GM18858 (cell line): ENCODE measurements around the gene SMOC1.

ENCODE experiments used
- ATAC-seq: cut with Tn5 transposase; IDR thresholded peaks from one replicate; pipeline ENCODE4 v1.9.1; 2021; ENCODE audit not compliant: unreplicated experiment

Gene SMOC1

DNA sequence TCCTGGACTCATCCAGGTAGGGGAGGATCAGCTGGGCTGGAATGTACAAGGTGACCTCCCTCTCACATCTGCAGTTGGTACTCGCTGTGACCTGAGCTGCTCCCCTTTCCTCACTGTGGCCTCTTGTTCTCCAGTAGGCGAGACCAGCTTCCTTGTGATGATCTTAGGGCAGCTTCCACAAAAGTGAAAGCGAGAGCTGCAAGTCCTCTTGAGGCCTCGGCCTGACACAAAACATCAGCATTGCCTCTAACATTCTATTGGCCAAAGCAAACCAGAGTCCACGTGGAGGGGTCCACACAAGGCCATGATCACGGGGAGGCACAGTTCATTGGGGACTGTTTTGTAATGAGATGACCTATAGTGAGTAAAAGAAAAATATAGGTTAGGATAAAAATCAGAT lies 127.5 kb downstream of the SMOC1 start:
- no peak for ATAC-seq

- ATAC-seq = no peak
Measured at GRCh38 chr14:70008284-70009262, 129.4 kb downstream of the SMOC1 start.

DNA sequence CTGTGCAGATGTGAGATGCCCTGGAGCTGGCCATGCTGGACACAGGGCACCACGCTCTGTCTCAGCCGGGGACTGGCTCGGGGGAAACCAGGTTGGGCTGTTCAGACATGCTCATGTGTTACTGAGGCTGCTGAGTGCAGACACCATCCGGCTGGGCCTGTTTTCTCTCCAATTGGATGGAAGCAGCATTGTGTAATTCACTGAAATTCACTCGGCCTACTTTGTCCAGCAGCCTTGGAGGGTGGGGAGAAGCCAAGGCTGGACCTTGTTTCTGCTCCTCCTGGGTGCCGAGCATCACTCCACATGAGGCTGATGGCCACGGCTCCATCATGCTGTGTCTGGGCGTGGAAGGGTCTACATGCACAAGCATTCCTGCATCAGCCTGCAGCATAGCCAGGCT lies 130.7 kb downstream of the SMOC1 start:
- no peak for ATAC-seq

- no peak for ATAC-seq
Measured at GRCh38 chr14:70011098-70011497, 131.9 kb downstream of the SMOC1 start.

- no peak for ATAC-seq
Measured at GRCh38 chr14:70011708-70012107, 132.5 kb downstream of the SMOC1 start.

- no peak for ATAC-seq
Measured at GRCh38 chr14:70013271-70013873, 134.2 kb downstream of the SMOC1 start.

GRCh38 chr14:70014406-70015095 lies 135.3 kb downstream of the SMOC1 start:
- ATAC-seq = no peak

DNA sequence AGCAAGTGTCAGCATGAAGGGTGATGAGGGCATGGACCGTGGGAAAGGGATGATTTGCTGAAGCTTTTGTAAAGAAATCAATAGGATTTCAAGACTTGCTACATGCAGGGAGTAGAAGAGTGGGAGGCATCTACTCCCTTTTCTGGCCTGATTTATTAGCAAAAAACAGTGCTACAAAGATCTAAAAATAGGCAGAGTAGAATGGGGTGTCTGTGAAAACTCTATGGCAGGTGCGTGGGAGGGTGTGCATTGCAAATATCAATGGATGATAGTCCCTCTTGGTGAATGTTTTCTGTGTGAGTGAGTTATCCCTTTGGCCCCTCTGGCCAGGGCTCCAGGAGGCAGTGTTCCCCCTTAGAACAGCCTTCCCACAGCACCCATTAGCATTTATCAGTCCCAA lies 139.0 kb downstream of the SMOC1 start:
- ATAC-seq = no peak

GRCh38 chr14:70018713-70019211 lies 139.5 kb downstream of the SMOC1 start:
- ATAC-seq = no peak

DNA sequence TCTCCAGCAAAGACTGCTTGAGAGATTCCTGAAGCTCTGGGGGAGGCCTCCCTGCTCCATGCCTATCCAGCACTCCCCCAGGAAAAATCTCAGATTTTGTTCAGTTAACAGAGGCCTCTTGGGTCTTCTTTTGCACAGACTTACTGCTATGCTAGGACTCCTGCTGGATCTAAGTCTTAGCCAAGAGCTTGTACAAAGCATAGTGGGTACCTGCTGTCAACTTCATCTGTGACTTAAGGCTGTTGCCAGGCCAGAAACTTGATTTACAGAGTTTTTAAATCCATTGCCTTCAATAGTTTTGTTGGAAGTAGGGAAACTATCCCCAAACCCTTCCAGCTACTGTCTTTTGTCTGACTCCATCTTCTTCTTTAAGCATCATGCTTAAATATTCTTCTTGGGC lies 140.5 kb downstream of the SMOC1 start:
- no peak for ATAC-seq

GRCh38 chr14:70020352-70021170 lies 141.3 kb downstream of the SMOC1 start:
- no peak for ATAC-seq

GRCh38 chr14:70021548-70022220 lies 142.5 kb downstream of the SMOC1 start:
- ATAC-seq = no peak

DNA sequence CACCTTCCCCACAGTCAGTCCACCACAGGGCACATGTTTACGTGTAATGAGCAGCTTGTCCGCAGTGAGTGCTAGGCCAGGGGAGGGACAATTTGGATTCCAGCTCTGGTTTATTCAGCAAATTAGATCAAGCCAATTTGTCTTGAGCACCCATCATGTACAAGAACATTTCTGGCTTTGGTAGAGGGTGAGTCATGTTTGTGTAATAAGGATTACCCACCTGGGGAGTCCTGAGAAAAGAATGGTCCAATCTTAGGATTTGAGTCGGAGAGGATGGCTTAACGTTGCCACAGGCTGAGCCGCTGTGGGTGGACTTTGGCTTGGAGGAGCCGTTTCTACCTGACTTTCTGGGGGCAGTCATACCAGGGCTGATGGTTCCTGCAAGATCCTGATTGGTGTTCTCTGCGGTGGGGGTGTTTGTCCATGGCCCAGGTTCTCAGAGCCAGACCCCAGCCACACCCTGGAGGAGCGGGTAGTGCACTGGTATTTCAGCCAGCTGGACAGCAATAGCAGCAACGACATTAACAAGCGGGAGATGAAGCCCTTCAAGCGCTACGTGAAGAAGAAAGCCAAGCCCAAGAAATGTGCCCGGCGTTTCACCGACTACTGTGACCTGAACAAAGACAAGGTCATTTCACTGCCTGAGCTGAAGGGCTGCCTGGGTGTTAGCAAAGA lies 143.7 kb downstream of the SMOC1 start:
- ATAC-seq = no peak

DNA sequence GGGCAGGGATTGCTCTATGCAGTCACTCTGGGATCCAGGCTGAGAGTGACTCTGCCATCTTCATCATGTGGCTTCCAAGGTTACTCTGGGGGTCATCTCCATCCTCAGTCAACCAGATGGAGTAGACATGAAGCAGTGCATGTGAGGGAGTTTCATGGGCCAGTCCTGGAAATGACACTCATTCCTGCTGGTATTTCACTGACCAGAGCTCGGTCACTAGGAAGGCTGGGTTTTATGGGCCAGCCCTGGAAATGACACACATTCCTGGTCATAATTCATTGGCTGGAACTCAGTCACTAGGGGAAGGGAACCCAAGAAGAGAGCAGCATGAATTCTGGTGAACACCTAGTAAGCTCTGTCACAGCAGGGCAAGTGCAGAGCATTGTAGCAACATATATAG lies 144.7 kb downstream of the SMOC1 start:
- ATAC-seq = no peak

DNA sequence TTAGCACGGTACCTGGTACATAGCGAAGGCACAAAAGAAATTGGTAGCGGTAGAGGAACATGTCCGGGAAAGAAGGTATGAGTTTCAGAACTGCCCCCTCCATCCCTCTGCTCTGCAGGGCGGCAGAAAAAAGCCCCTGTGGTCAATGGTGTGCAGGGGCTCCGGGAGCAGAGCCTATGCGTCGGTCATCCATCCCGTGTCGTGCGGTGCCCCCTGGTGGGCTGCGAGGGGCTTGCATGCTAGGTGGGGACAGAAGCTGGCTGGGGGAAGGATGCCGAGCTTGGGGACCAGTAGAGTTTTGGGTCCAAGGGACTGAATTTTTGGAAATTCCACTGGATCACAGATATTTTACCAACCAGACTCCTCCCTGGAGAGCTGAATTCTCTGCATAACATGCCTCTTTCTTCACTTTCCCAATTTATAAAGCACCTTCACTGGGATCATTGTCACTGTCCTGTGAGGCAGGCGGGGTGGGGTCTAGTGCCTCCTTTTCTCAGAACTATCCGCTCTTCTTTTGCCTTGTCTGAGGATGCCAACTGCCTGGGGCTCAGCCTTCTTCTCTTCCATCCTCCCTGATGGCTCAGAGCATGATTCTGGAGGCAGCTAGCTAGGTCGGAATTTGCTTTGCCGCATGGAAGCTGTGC lies 148.7 kb downstream of the SMOC1 start:
- ATAC-seq = no peak

- ATAC-seq = no peak
Measured at GRCh38 chr14:70029296-70030132, 150.3 kb downstream of the SMOC1 start.

GRCh38 chr14:70032016-70032415 lies 152.8 kb downstream of the SMOC1 start:
- ATAC-seq = no peak

DNA sequence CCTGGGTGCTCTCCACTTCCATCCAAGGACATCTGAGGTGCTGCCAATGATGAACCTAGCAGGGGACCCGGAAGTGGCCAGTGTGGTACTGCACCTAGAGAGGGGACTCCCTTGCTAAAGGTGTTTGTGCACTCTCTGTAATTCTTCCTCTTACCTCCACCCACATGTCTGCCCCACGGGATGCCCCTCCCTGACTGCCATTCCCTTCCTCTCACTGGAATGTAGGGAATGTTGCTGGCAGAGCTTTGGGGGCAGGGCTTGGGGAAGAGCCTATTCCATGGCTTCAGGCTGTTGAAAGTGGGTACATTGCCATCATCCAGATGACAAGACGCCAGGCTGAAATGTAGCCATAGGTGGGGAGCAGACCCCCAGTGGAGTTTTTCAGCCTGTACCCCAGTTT lies 153.2 kb downstream of the SMOC1 start:
- ATAC-seq = no peak
